Transverse colon (tissue), 4 donors: ENCODE data around the gene EGLN1. TPM values are rescaled to one million over a fixed set of nuclear protein-coding genes. Genes with fewer than 3 reads are reported as not detected.

Experiments
- DNase-seq: peaks from one replicate; pipeline ENCODE4 v3.0.0-alpha.2; 2019
- H3K27ac ChIP-seq, 4 donors: fragments of 200-600 bp; sonication (generic); 2 replicates each; pipeline ENCODE4 v1.5.1; 2016 to 2018; ENCODE audit warnings: inconsistent platforms in 4 of 4
- H3K27me3 ChIP-seq: fragments of 200-600 bp; sonication (generic); 2 replicates; pipeline ENCODE4 v1.5.1; 2017; ENCODE audit warnings: inconsistent platforms
- H3K36me3 ChIP-seq, 4 donors: fragments of 200-600 bp; sonication (generic); 2 replicates each; pipeline ENCODE4 v1.5.1; 2017 to 2019; ENCODE audit warnings: inconsistent platforms in 4 of 4
- H3K4me1 ChIP-seq, 4 donors: fragments of 200-600 bp; sonication (generic); 2 replicates each; pipeline ENCODE4 v1.5.1; 2017 to 2020; ENCODE audit warnings: inconsistent platforms in 4 of 4
- H3K4me3 ChIP-seq, 4 donors: fragments of 200-600 bp; sonication (generic); 1 replicate in 1 of 4; 2 replicates in 3 of 4; pipeline versions ENCODE4 v1.5.1 to v1.6.1; 2017 to 2019; ENCODE audit warnings: inconsistent platforms in 4 of 4
- H3K9me3 ChIP-seq, 2 donors: fragments of 200-600 bp; sonication (generic); 2 replicates each; pipeline ENCODE4 v1.5.1; 2017 to 2019; ENCODE audit warnings: inconsistent platforms in 2 of 2
- EP300 ChIP-seq: sonication (generic); formaldehyde crosslinking; IDR thresholded peaks from one replicate; pipeline ENCODE4 v1.6.1; 2017; ENCODE audit warnings: antibody characterized with exemption, low read depth
- POLR2A ChIP-seq: fragments of 450-650 bp; IDR thresholded peaks from one replicate; pipeline ENCODE4 v1.6.1; 2016; ENCODE audit warnings: antibody characterized with exemption, mild to moderate bottlenecking, moderate library complexity
- POLR2AphosphoS5 ChIP-seq, 3 donors: sonication (generic); formaldehyde crosslinking; IDR thresholded peaks; one replicate each; pipeline ENCODE4 v1.6.1; 2016; ENCODE audit warnings: antibody characterized with exemption in 3 of 3
- WGBS, 2 donors: methylation state at CpG; one replicate each; pipeline ENCODE4 v1.1.5; 2018; ENCODE audit warnings: low coverage in 1 of 2; 5-methylcytosine and 5-hydroxymethylcytosine counted together
- in situ Hi-C, 4 donors: fragments of 200-750 bp; cut with MboI; loops; one replicate each; pipeline versions ENCODE4 v1.15.0 to v1.15.1; 2017; ENCODE audit warnings: low sequenced_read_pairs in 3 of 4, low pct_ligation_motif_present in 1 of 4, low pct_unique_long_range_greater_than_20kb in 1 of 4
- intact Hi-C: fragments of 100-400 bp; cut with DNase I; formaldehyde crosslinking; loops from one replicate; pipeline ENCODE4 v1.15.1; 2023; ENCODE audit warnings: low total_unique reads
- total RNA-seq, 4 donors: library from RNA; depleted of rRNA; stranded (reverse); fragments of >200 nt; gene quantifications; one replicate each; pipeline ENCODE4 v1.1.0, GENCODE V29; 2016
- TF ChIP-seq, protein P1 (sequence below), 5 experiments: fragments of 200-600 bp in 3 of 5; fragments of 450-650 bp in 2 of 5; sonication (generic) in 3 of 5; IDR thresholded peaks; 1 replicate in 2 of 5; 2 replicates in 3 of 5; pipeline ENCODE4 v1.5.1; 2016 to 2017; ENCODE audit warnings: antibody characterized with exemption in 5 of 5, inconsistent platforms in 3 of 5, mild to moderate bottlenecking in 2 of 5, moderate library complexity in 1 of 5

The EGLN1 gene
- total RNA-seq, 4 donors from 2014 or later, result 40.2 to 69.2 (median 51.7) TPM

DNA sequence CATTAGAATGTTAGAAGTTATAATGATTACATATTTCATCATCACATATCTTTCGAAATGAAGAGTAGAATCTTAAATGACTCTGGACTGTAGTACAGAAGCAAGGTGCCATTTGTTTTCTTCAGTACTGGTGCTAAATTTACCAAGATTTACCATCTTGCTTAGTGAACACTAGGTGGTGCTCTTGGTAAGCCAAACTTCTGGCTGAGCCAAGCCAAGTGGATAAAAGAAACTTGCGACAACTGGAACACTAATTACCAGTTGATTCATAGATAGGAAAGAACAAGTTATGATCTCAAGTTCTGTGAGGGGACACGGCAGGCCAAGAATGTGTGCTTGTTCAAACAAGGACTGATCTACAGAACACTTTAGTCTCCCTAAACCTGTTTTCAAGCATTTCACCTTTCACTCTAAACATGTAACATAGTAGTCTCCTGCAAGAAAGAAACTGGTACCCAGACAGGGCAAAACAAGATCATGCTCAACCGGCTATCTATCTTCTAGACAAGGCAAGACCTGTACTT, 64.2 kb downstream of the EGLN1 start:
- Histone ChIP-seq H3K9me3 (no peaks in the 10 kb centered on the region), H3K36me3 (peaks cover 0 to 3% (median under 1%) of the 10 kb centered on the region in 4 donors), H3K4me1 (peaks cover 0 to 6% (median 4%) of the 10 kb centered on the region in 4 donors), H3K27ac (peak overlapping the region in 2 of 4 donors; percentile 16 to 51), H3K27me3 (no peaks in the 10 kb centered on the region), H3K4me3 (no peak overlapping the region)
- TF ChIP-seq, protein P1, sequence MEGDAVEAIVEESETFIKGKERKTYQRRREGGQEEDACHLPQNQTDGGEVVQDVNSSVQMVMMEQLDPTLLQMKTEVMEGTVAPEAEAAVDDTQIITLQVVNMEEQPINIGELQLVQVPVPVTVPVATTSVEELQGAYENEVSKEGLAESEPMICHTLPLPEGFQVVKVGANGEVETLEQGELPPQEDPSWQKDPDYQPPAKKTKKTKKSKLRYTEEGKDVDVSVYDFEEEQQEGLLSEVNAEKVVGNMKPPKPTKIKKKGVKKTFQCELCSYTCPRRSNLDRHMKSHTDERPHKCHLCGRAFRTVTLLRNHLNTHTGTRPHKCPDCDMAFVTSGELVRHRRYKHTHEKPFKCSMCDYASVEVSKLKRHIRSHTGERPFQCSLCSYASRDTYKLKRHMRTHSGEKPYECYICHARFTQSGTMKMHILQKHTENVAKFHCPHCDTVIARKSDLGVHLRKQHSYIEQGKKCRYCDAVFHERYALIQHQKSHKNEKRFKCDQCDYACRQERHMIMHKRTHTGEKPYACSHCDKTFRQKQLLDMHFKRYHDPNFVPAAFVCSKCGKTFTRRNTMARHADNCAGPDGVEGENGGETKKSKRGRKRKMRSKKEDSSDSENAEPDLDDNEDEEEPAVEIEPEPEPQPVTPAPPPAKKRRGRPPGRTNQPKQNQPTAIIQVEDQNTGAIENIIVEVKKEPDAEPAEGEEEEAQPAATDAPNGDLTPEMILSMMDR (IDR thresholded peaks at IDR 0.05), result peak; percentile 67 to 85 (median 75)
- TF ChIP-seq POLR2AphosphoS5 (IDR thresholded peaks at IDR 0.05) (peak in 1 of 3 donors; percentile 24), POLR2A (no peak), EP300 (no peak)
- intact Hi-C loops (loop anchor here (5.0 kb wide), 2 partner anchors 234 to 249 kb away; no protein-coding TSS in a partner anchor), in situ Hi-C loops (loop anchor here in 1 of 4 donors (10.0 kb wide), 1 partner anchor 247 kb away; no protein-coding TSS in a partner anchor)
- WGBS, 2 donors, result 5 to 12% methylated on average over 4 of the region's 4 CpGs
- peak; percentile 19 for DNase-seq

- Histone ChIP-seq H3K27me3 (no peaks in the 10 kb centered on the region), H3K27ac (no peak overlapping the region), H3K36me3 (peaks cover 0 to 9% (median 3%) of the 10 kb centered on the region in 4 donors), H3K4me1 (peaks cover 0 to 6% (median 4%) of the 10 kb centered on the region in 4 donors), H3K9me3 (no peaks in the 10 kb centered on the region), H3K4me3 (no peak overlapping the region)
- in situ Hi-C loops (loop anchor here in 1 of 4 donors (10.0 kb wide), 1 partner anchor 248 kb away; no protein-coding TSS in a partner anchor), intact Hi-C loops (loop anchor here (5.0 kb wide), 2 partner anchors 235 to 250 kb away; no protein-coding TSS in a partner anchor)
- WGBS, 2 donors, result 80 to 83% methylated on average over 8 to 10 of the region's 10 CpGs
- DNase-seq, result no peak
- TF ChIP-seq POLR2A (no peak), EP300 (no peak), POLR2AphosphoS5 (IDR thresholded peaks at IDR 0.05) (no peak)
- TF ChIP-seq, protein P1 (IDR thresholded peaks at IDR 0.05), result no peak
Measured at GRCh38 chr1:231357187-231357772, 64.8 kb downstream of the EGLN1 start.

GRCh38 chr1:231355171-231355570, 66.9 kb downstream of the EGLN1 start:
- Histone ChIP-seq H3K9me3 (no peaks in the 10 kb centered on the region), H3K36me3 (peaks cover 0 to 27% (median 6%) of the 10 kb centered on the region in 4 donors), H3K27ac (no peak overlapping the region), H3K27me3 (no peaks in the 10 kb centered on the region), H3K4me3 (no peak overlapping the region), H3K4me1 (peaks cover 0 to 6% (median 4%) of the 10 kb centered on the region in 4 donors)
- 78% methylated on average over 3 of the region's 3 CpGs for WGBS, 2 donors
- TF ChIP-seq, protein P1 (IDR thresholded peaks at IDR 0.05), result no peak
- TF ChIP-seq POLR2A (no peak), POLR2AphosphoS5 (IDR thresholded peaks at IDR 0.05) (no peak), EP300 (no peak)
- in situ Hi-C loops (loop anchor here in 1 of 4 donors (10.0 kb wide), 1 partner anchor 250 kb away; no protein-coding TSS in a partner anchor), intact Hi-C loops (loop anchor here (5.0 kb wide), 2 partner anchors 237 to 252 kb away; no protein-coding TSS in a partner anchor)
- DNase-seq, result no peak

- H3K4me1 ChIP-seq, result peaks cover 0 to 6% (median 4%) of the 10 kb centered on the region in 4 donors
- intact Hi-C loops, result loop anchor here (5.0 kb wide), 2 partner anchors 238 to 253 kb away; no protein-coding TSS in a partner anchor
- no peak overlapping the region for H3K27ac ChIP-seq
- no peak for TF ChIP-seq POLR2A
- TF ChIP-seq EP300, result no peak
- TF ChIP-seq, protein P1 (IDR thresholded peaks at IDR 0.05), result no peak
- TF ChIP-seq POLR2AphosphoS5 (IDR thresholded peaks at IDR 0.05), result no peak
- peaks cover 0 to 28% (median 6%) of the 10 kb centered on the region in 4 donors for H3K36me3 ChIP-seq
- no peak overlapping the region for H3K4me3 ChIP-seq
- in situ Hi-C loops, result loop anchor here in 1 of 4 donors (10.0 kb wide), 1 partner anchor 250 kb away; no protein-coding TSS in a partner anchor
- H3K9me3 ChIP-seq, result no peaks in the 10 kb centered on the region
- DNase-seq, result no peak
- WGBS, 2 donors, result 83 to 90% methylated on average over 5 of the region's 5 CpGs
- H3K27me3 ChIP-seq, result no peaks in the 10 kb centered on the region
Measured at GRCh38 chr1:231354330-231355020, 67.6 kb downstream of the EGLN1 start.
